ENCODE results near the gene ZNF521.

ZNF521 gene

GRCh38 chr18:25016666-25017065 is 335.3 kb downstream of the ZNF521 start:
- DNase-seq: no peak

GRCh38 chr18:25016181-25016580 is 335.8 kb downstream of the ZNF521 start:
- DNase-seq: no peak
